Activated naive CD8-positive, alpha-beta T cell (primary cell): ENCODE data around the gene CACNA1H.

Experiments
- H3K27ac Mint-ChIP-seq: one replicate; pipeline ENCODE4 v1.8.0; 2021; ENCODE audit warnings: mixed read lengths
- H3K27me3 Mint-ChIP-seq: one replicate; pipeline ENCODE4 v1.8.0; 2021; ENCODE audit warnings: mixed read lengths
- H3K36me3 Mint-ChIP-seq: one replicate; pipeline ENCODE4 v1.8.0; 2021; ENCODE audit warnings: mixed read lengths
- H3K4me1 Mint-ChIP-seq: one replicate; pipeline ENCODE4 v1.8.0; 2021; ENCODE audit warnings: low read depth, mixed read lengths
- H3K4me3 Mint-ChIP-seq: one replicate; pipeline ENCODE4 v1.8.0; 2021; ENCODE audit warnings: mild to moderate bottlenecking, mixed read lengths
- H3K9me3 Mint-ChIP-seq: one replicate; pipeline ENCODE4 v1.8.0; 2021; ENCODE audit warnings: low read depth, mixed read lengths

The CACNA1H gene

GRCh38 chr16:1206786-1207185, 53.9 kb downstream of the CACNA1H start:
- Mint-ChIP-seq H3K4me3 (no peak overlapping the region), H3K27me3 (no peaks in the 10 kb centered on the region), H3K9me3 (no peaks in the 10 kb centered on the region), H3K27ac (no peak overlapping the region), H3K4me1 (peaks cover 3% of the 10 kb centered on the region), H3K36me3 (no peaks in the 10 kb centered on the region)

- Mint-ChIP-seq H3K27me3 (no peaks in the 10 kb centered on the region), H3K9me3 (no peaks in the 10 kb centered on the region), H3K4me1 (peaks cover 3% of the 10 kb centered on the region), H3K36me3 (no peaks in the 10 kb centered on the region), H3K27ac (peak overlapping the region; percentile 82), H3K4me3 (peak overlapping the region; percentile 59)
Observed at GRCh38 chr16:1208239-1208830, 55.4 kb downstream of the CACNA1H start.

- H3K27ac Mint-ChIP-seq, result no peak overlapping the region
- H3K9me3 Mint-ChIP-seq, result no peaks in the 10 kb centered on the region
- H3K36me3 Mint-ChIP-seq, result no peaks in the 10 kb centered on the region
- H3K4me3 Mint-ChIP-seq, result no peak overlapping the region
- H3K27me3 Mint-ChIP-seq, result no peaks in the 10 kb centered on the region
- H3K4me1 Mint-ChIP-seq, result peaks cover 3% of the 10 kb centered on the region
Observed at GRCh38 chr16:1209081-1209480, 56.2 kb downstream of the CACNA1H start.

- Mint-ChIP-seq H3K36me3 (no peaks in the 10 kb centered on the region), H3K9me3 (no peaks in the 10 kb centered on the region), H3K27me3 (no peaks in the 10 kb centered on the region), H3K27ac (no peak overlapping the region), H3K4me1 (peaks cover 3% of the 10 kb centered on the region), H3K4me3 (no peak overlapping the region)
Observed at GRCh38 chr16:1210461-1210860, 57.6 kb downstream of the CACNA1H start.

GRCh38 chr16:1211451-1212268, 58.8 kb downstream of the CACNA1H start:
- H3K36me3 Mint-ChIP-seq, result no peaks in the 10 kb centered on the region
- peaks cover 3% of the 10 kb centered on the region for H3K4me1 Mint-ChIP-seq
- no peak overlapping the region for H3K27ac Mint-ChIP-seq
- no peaks in the 10 kb centered on the region for H3K27me3 Mint-ChIP-seq
- H3K9me3 Mint-ChIP-seq, result no peaks in the 10 kb centered on the region
- H3K4me3 Mint-ChIP-seq, result no peak overlapping the region

GRCh38 chr16:1212616-1213194, 59.8 kb downstream of the CACNA1H start:
- H3K27me3 Mint-ChIP-seq, result no peaks in the 10 kb centered on the region
- H3K9me3 Mint-ChIP-seq, result no peaks in the 10 kb centered on the region
- no peaks in the 10 kb centered on the region for H3K36me3 Mint-ChIP-seq
- H3K4me3 Mint-ChIP-seq, result no peak overlapping the region
- peaks cover 3% of the 10 kb centered on the region for H3K4me1 Mint-ChIP-seq
- no peak overlapping the region for H3K27ac Mint-ChIP-seq

GRCh38 chr16:1213231-1213630, 60.3 kb downstream of the CACNA1H start:
- Mint-ChIP-seq H3K9me3 (no peaks in the 10 kb centered on the region), H3K27ac (no peak overlapping the region), H3K36me3 (no peaks in the 10 kb centered on the region), H3K4me1 (peaks cover 2% of the 10 kb centered on the region), H3K27me3 (no peaks in the 10 kb centered on the region), H3K4me3 (no peak overlapping the region)

GRCh38 chr16:1213796-1214372, 61.0 kb downstream of the CACNA1H start:
- Mint-ChIP-seq H3K36me3 (no peaks in the 10 kb centered on the region), H3K4me3 (no peak overlapping the region), H3K27me3 (no peaks in the 10 kb centered on the region), H3K4me1 (no peaks in the 10 kb centered on the region), H3K27ac (no peak overlapping the region), H3K9me3 (no peaks in the 10 kb centered on the region)

- no peak overlapping the region for H3K4me3 Mint-ChIP-seq
- H3K4me1 Mint-ChIP-seq, result no peaks in the 10 kb centered on the region
- no peaks in the 10 kb centered on the region for H3K27me3 Mint-ChIP-seq
- H3K27ac Mint-ChIP-seq, result no peak overlapping the region
- H3K9me3 Mint-ChIP-seq, result no peaks in the 10 kb centered on the region
- no peaks in the 10 kb centered on the region for H3K36me3 Mint-ChIP-seq
Observed at GRCh38 chr16:1214719-1215118, 61.8 kb downstream of the CACNA1H start.

GRCh38 chr16:1215574-1216295, 62.8 kb downstream of the CACNA1H start:
- Mint-ChIP-seq H3K27ac (no peak overlapping the region), H3K9me3 (no peaks in the 10 kb centered on the region), H3K4me3 (no peak overlapping the region), H3K36me3 (no peaks in the 10 kb centered on the region), H3K27me3 (no peaks in the 10 kb centered on the region), H3K4me1 (no peaks in the 10 kb centered on the region)

- Mint-ChIP-seq H3K4me3 (no peak overlapping the region), H3K27ac (no peak overlapping the region), H3K9me3 (no peaks in the 10 kb centered on the region), H3K36me3 (no peaks in the 10 kb centered on the region), H3K27me3 (no peaks in the 10 kb centered on the region), H3K4me1 (no peaks in the 10 kb centered on the region)
Observed at GRCh38 chr16:1216296-1216619, 63.4 kb downstream of the CACNA1H start.

GRCh38 chr16:1216681-1217400, 63.9 kb downstream of the CACNA1H start:
- no peak overlapping the region for H3K27ac Mint-ChIP-seq

GRCh38 chr16:1217526-1217925, 64.6 kb downstream of the CACNA1H start:
- Mint-ChIP-seq H3K27ac (no peak overlapping the region), H3K4me1 (no peaks in the 10 kb centered on the region), H3K4me3 (no peak overlapping the region), H3K36me3 (no peaks in the 10 kb centered on the region), H3K9me3 (no peaks in the 10 kb centered on the region), H3K27me3 (no peaks in the 10 kb centered on the region)

More at GRCh38 chr16:1216681-1217400, 63.9 kb downstream of the CACNA1H start:
- no peaks in the 10 kb centered on the region for H3K4me1 Mint-ChIP-seq
- H3K27me3 Mint-ChIP-seq, result no peaks in the 10 kb centered on the region
- H3K36me3 Mint-ChIP-seq, result no peaks in the 10 kb centered on the region
- no peak overlapping the region for H3K4me3 Mint-ChIP-seq
- H3K9me3 Mint-ChIP-seq, result no peaks in the 10 kb centered on the region

- H3K36me3 Mint-ChIP-seq, result no peaks in the 10 kb centered on the region
- H3K4me1 Mint-ChIP-seq, result no peaks in the 10 kb centered on the region
- no peaks in the 10 kb centered on the region for H3K9me3 Mint-ChIP-seq
- H3K27ac Mint-ChIP-seq, result no peak overlapping the region
- no peaks in the 10 kb centered on the region for H3K27me3 Mint-ChIP-seq
- no peak overlapping the region for H3K4me3 Mint-ChIP-seq
Observed at GRCh38 chr16:1218061-1218929, 65.4 kb downstream of the CACNA1H start.
